Measurements from ENCODE around the gene ALDH3B2. TPM values are rescaled to one million over a fixed set of nuclear protein-coding genes. Genes with fewer than 3 reads are reported as not detected.
"Not testable (repeated sequence)": the region's sequence is repeated elsewhere in the genome, so short reads cannot be mapped to it uniquely, and the experiment has no call there.

The ALDH3B2 gene
- total RNA-seq, 4 donors from 2014 or later: 3.4 TPM; not detected in 3

GRCh38 chr11:67619683-67620618 is 54.5 kb downstream of the ALDH3B2 start:
- H3K27ac ChIP-seq, H3K4me1 ChIP-seq, H3K4me3 ChIP-seq, H3K9me3 ChIP-seq, H3K36me3 ChIP-seq, ATAC-seq: not testable (repeated sequence)
- WGBS, 2 donors (ENCODE audit: low coverage in 1 of 2): 83 to 95% methylated on average over 4 to 25 of the region's 33 CpGs
- peaks cover 20% of the 10 kb centered on the region for H3K27me3 ChIP-seq

- WGBS, 2 donors (ENCODE audit: low coverage in 1 of 2): no CpG with 5 or more reads among the region's 40 CpGs
- peaks cover 0 to 12% (median 5%) of the 10 kb centered on the region in 3 donors for H3K4me1 ChIP-seq
- not testable (repeated sequence) for H3K27ac ChIP-seq, H3K9me3 ChIP-seq, H3K4me3 ChIP-seq, ATAC-seq, H3K36me3 ChIP-seq
- H3K27me3 ChIP-seq: peaks cover 28% of the 10 kb centered on the region
These were observed 55.3 kb downstream of the ALDH3B2 start for GRCh38 chr11:67618901-67619659.

- no peak overlapping the region for H3K4me3 ChIP-seq
- H3K36me3 ChIP-seq: peaks cover 0 to 13% of the 10 kb centered on the region in 2 donors
- peaks cover 0 to 19% (median 9%) of the 10 kb centered on the region in 3 donors for H3K4me1 ChIP-seq
- no peaks in the 10 kb centered on the region for H3K9me3 ChIP-seq
- ATAC-seq: no peak
- peaks cover 28% of the 10 kb centered on the region for H3K27me3 ChIP-seq
- WGBS, 2 donors (ENCODE audit: low coverage in 1 of 2): 59 to 65% methylated on average over 4 of the region's 7 CpGs
- TF ChIP-seq EP300 (IDR thresholded peaks at IDR 0.05): no peak
- TF ChIP-seq POLR2AphosphoS5 (IDR thresholded peaks at IDR 0.05): no peak
- no peak for TF ChIP-seq POLR2A (IDR thresholded peaks at IDR 0.05)
- no peak for TF ChIP-seq CTCF (IDR thresholded peaks at IDR 0.05)
- H3K27ac ChIP-seq: no peak overlapping the region
These were observed 57.0 kb downstream of the ALDH3B2 start for GRCh38 chr11:67617243-67617953.

GRCh38 chr11:67616431-67617242 is 57.8 kb downstream of the ALDH3B2 start:
- 27 to 44% methylated on average over 2 to 3 of the region's 11 CpGs for WGBS, 2 donors (ENCODE audit: low coverage in 1 of 2)
- no peak for ATAC-seq
- no peaks in the 10 kb centered on the region for H3K9me3 ChIP-seq
- H3K27me3 ChIP-seq: peaks cover 28% of the 10 kb centered on the region
- H3K4me1 ChIP-seq: peaks cover 0 to 19% (median 9%) of the 10 kb centered on the region in 3 donors
- no peak overlapping the region for H3K27ac ChIP-seq
- H3K4me3 ChIP-seq: no peak overlapping the region
- TF ChIP-seq POLR2AphosphoS5 (IDR thresholded peaks at IDR 0.05) (no peak), CTCF (IDR thresholded peaks at IDR 0.05) (no peak), EP300 (IDR thresholded peaks at IDR 0.05) (no peak), POLR2A (IDR thresholded peaks at IDR 0.05) (no peak)
- peaks cover 0 to 20% of the 10 kb centered on the region in 2 donors for H3K36me3 ChIP-seq

- TF ChIP-seq EP300 (IDR thresholded peaks at IDR 0.05) (no peak), POLR2AphosphoS5 (IDR thresholded peaks at IDR 0.05) (no peak), CTCF (IDR thresholded peaks at IDR 0.05) (no peak), POLR2A (IDR thresholded peaks at IDR 0.05) (no peak)
- Histone ChIP-seq H3K36me3 (peaks cover 0 to 28% of the 10 kb centered on the region in 2 donors), H3K4me3 (no peak overlapping the region), H3K4me1 (peaks cover 0 to 19% (median 9%) of the 10 kb centered on the region in 3 donors), H3K27ac (no peak overlapping the region), H3K9me3 (no peaks in the 10 kb centered on the region), H3K27me3 (peaks cover 28% of the 10 kb centered on the region)
- ATAC-seq: no peak
- 4 to 20% methylated on average over 1 to 18 of the region's 34 CpGs for WGBS, 2 donors (ENCODE audit: low coverage in 1 of 2)
These were observed 58.5 kb downstream of the ALDH3B2 start for GRCh38 chr11:67615728-67616430.

All from gastroesophageal sphincter (tissue), 4 donors.